Measurements from ENCODE around the gene CA4.

The CA4 gene

GRCh38 chr17:60148373-60148772 is 1.4 kb upstream of the CA4 start:
- POLR2A ChIA-PET: no interaction called here

GRCh38 chr17:60151355-60151754 is 1.6 kb downstream of the CA4 start:
- no peak overlapping the region for H3K4me3 ChIP-seq (ENCODE audit: low read depth, low read length)
- no peaks in the 10 kb centered on the region for H3K36me3 ChIP-seq (ENCODE audit: control insufficient read depth in 2 of 2, insufficient read depth in 1 of 2, low read length in 2 of 2)
- no peaks in the 10 kb centered on the region for H3K9me3 ChIP-seq (ENCODE audit: control insufficient read depth, insufficient read depth, low read depth, low read length)
- ChIA-PET CTCF (interaction anchor here (0.6 to 1.5 kb wide), 3 partner anchors 8 to 267 kb away, joined by 3 to 9 read pairs (median 3); no protein-coding TSS in a partner anchor), POLR2A (no interaction called here)
- H3K27ac ChIP-seq (ENCODE audit: extremely low read depth, low read depth, low read length): no peak overlapping the region
- no peaks in the 10 kb centered on the region for H3K4me1 ChIP-seq (ENCODE audit: control insufficient read depth, insufficient read depth, low read length)
- TF ChIP-seq SP7 (tag by site-specific recombination; IDR thresholded peaks at IDR 0.05) (0 out of 2 replicates have a peak, but pooled peaks have one; percentile 25), ZNF426 (tag by site-specific recombination; IDR thresholded peaks at IDR 0.05) (no peak)

More at GRCh38 chr17:60148373-60148772, 1.4 kb upstream of the CA4 start:
- CTCF ChIA-PET: interaction anchor here (0.6 kb wide), 1 partner anchor 502 kb away, joined by 3 read pairs; no protein-coding TSS in a partner anchor
- Histone ChIP-seq H3K27ac (ENCODE audit: extremely low read depth, low read depth, low read length) (no peak overlapping the region), H3K36me3 (ENCODE audit: control insufficient read depth in 2 of 2, insufficient read depth in 1 of 2, low read length in 2 of 2) (no peaks in the 10 kb centered on the region), H3K9me3 (ENCODE audit: control insufficient read depth, insufficient read depth, low read depth, low read length) (no peaks in the 10 kb centered on the region), H3K4me3 (ENCODE audit: low read depth, low read length) (no peak overlapping the region), H3K4me1 (ENCODE audit: control insufficient read depth, insufficient read depth, low read length) (no peaks in the 10 kb centered on the region)
- TF ChIP-seq ZNF571 (tag by site-specific recombination; IDR thresholded peaks at IDR 0.05): no peak
- peak; percentile 75 for TF ChIP-seq GLIS1 (tag by site-specific recombination; IDR thresholded peaks at IDR 0.05)
- peak; percentile 79 for TF ChIP-seq ZIC2 (tag by site-specific recombination; IDR thresholded peaks at IDR 0.05)

GRCh38 chr17:60153606-60154390 is 4.0 kb downstream of the CA4 start:
- ChIA-PET POLR2A (no interaction called here), CTCF (interaction anchor here (1.0 to 2.2 kb wide), 3 partner anchors 10 to 78 kb away, joined by 3 to 7 read pairs (median 3); no protein-coding TSS in a partner anchor)
- Histone ChIP-seq H3K4me3 (ENCODE audit: low read depth, low read length) (no peak overlapping the region), H3K4me1 (ENCODE audit: control insufficient read depth, insufficient read depth, low read length) (no peaks in the 10 kb centered on the region), H3K36me3 (ENCODE audit: control insufficient read depth in 2 of 2, insufficient read depth in 1 of 2, low read length in 2 of 2) (no peaks in the 10 kb centered on the region), H3K27ac (ENCODE audit: extremely low read depth, low read depth, low read length) (no peak overlapping the region), H3K9me3 (ENCODE audit: control insufficient read depth, insufficient read depth, low read depth, low read length) (no peaks in the 10 kb centered on the region)
- TF ChIP-seq ZNF324 (tag by site-specific recombination; IDR thresholded peaks at IDR 0.05): no peak
- TF ChIP-seq ZNF777 (tag by site-specific recombination; IDR thresholded peaks at IDR 0.05; ENCODE audit: borderline replicate concordance): no peak
- TF ChIP-seq PRDM1 (tag by site-specific recombination; IDR thresholded peaks at IDR 0.05): no peak
- TF ChIP-seq SP2 (tag by site-specific recombination; IDR thresholded peaks at IDR 0.05): no peak
- no peak for TF ChIP-seq ZNF350 (tag by site-specific recombination; IDR thresholded peaks at IDR 0.05)
- no peak for TF ChIP-seq ZXDB (tag by site-specific recombination; IDR thresholded peaks at IDR 0.05)
- TF ChIP-seq ZNF548 (tag by site-specific recombination; IDR thresholded peaks at IDR 0.05): no peak
- TF ChIP-seq ZNF175 (tag by site-specific recombination; IDR thresholded peaks at IDR 0.05): no peak
- no peak for TF ChIP-seq HOXA7 (CRISPR knock-in tag; IDR thresholded peaks at IDR 0.05; ENCODE audit: borderline replicate concordance)

GRCh38 chr17:60154616-60155426 is 5.0 kb downstream of the CA4 start:
- CTCF ChIA-PET: interaction anchor here (1.0 kb wide), 1 partner anchor 13 kb away, joined by 3 read pairs; no protein-coding TSS in a partner anchor
- Histone ChIP-seq H3K4me1 (ENCODE audit: control insufficient read depth, insufficient read depth, low read length) (no peaks in the 10 kb centered on the region), H3K27ac (ENCODE audit: extremely low read depth, low read depth, low read length) (no peak overlapping the region), H3K36me3 (ENCODE audit: control insufficient read depth in 2 of 2, insufficient read depth in 1 of 2, low read length in 2 of 2) (no peaks in the 10 kb centered on the region), H3K9me3 (ENCODE audit: control insufficient read depth, insufficient read depth, low read depth, low read length) (no peaks in the 10 kb centered on the region), H3K4me3 (ENCODE audit: low read depth, low read length) (no peak overlapping the region)
- POLR2A ChIA-PET: no interaction called here
- TF ChIP-seq ZNF140 (tag by site-specific recombination; IDR thresholded peaks at IDR 0.05) (no peak), ZNF133 (tag by site-specific recombination; IDR thresholded peaks at IDR 0.05) (no peak), ZNF311 (tag by site-specific recombination; IDR thresholded peaks at IDR 0.05; ENCODE audit: borderline replicate concordance) (no peak), SCRT1 (tag by site-specific recombination; IDR thresholded peaks at IDR 0.05; ENCODE audit: borderline replicate concordance) (0 out of 2 replicates have a peak, but pooled peaks have one; percentile 35), WT1 (tag by site-specific recombination; IDR thresholded peaks at IDR 0.05) (peak; percentile 37; the same call in 1 of the 2 replicates), SCRT2 (tag by site-specific recombination; IDR thresholded peaks at IDR 0.05) (peak; percentile 90), ZNF366 (tag by site-specific recombination; conservative IDR thresholded peaks at IDR 0.05) (no peak), ZNF341 (tag by site-specific recombination; IDR thresholded peaks at IDR 0.05; ENCODE audit: low read depth) (0 out of 2 replicates have a peak, but pooled peaks have one; percentile 10)

All from HEK293 (cell line).